ENCODE data around the gene FARP1. TPM values are rescaled to one million over a fixed set of nuclear protein-coding genes. Genes with fewer than 3 reads are reported as not detected.
A peak's percentile ranks its signal among the peaks of the same experiment; 100 is the strongest.

The FARP1 gene
- total and polyA plus RNA-seq, 3 experiments from 2014 or later, result 0.16 to 0.27 (median 0.26) TPM

GRCh38 chr13:98478189-98479129, 335.6 kb downstream of the FARP1 start:
- Mint-ChIP-seq H3K9me3 (no peaks in the 10 kb centered on the region), H3K36me3 (peaks cover 0 to 30% (median 7%) of the 10 kb centered on the region in 3 donors), H3K4me3 (peak overlapping the region; percentile 54 to 76 (median 59)), H3K4me1 (peaks cover 62 to 83% (median 62%) of the 10 kb centered on the region in 3 donors), H3K27me3 (peaks cover 0 to 3% of the 10 kb centered on the region in 2 donors), H3K27ac (peak overlapping the region; percentile 84 to 99 (median 94))
- H3K27me3 ChIP-seq (ENCODE audit: insufficient read depth, low read length, poor library complexity, severe bottlenecking), result no peaks in the 10 kb centered on the region
- DNase-seq, result peak in 1 of 5 donors; percentile 55
- H3K4me1 ChIP-seq (ENCODE audit: insufficient read depth, low read length), result peaks cover 60% of the 10 kb centered on the region
- H3K4me3 ChIP-seq (ENCODE audit: low read length), result no peak overlapping the region
- no peak overlapping the region for H3K27ac ChIP-seq (ENCODE audit: low read depth, low read length)
- ChIA-PET POLR2A (interaction anchor here (0.8 kb wide), 1 partner anchor 98 kb away, joined by 4 read pairs; no protein-coding TSS in a partner anchor), CTCF (interaction anchor here (0.8 kb wide), 1 partner anchor 33 kb away, joined by 3 read pairs; no protein-coding TSS in a partner anchor)
- H3K36me3 ChIP-seq (ENCODE audit: insufficient read depth, low read length), result peaks cover 16% of the 10 kb centered on the region
- no peaks in the 10 kb centered on the region for H3K9me3 ChIP-seq (ENCODE audit: low read length)

- H3K36me3 ChIP-seq (ENCODE audit: insufficient read depth, low read length), result peaks cover 6% of the 10 kb centered on the region
- Mint-ChIP-seq H3K4me3 (no peak overlapping the region), H3K36me3 (peaks cover 0 to 19% (median 5%) of the 10 kb centered on the region in 3 donors), H3K27me3 (peaks cover 0 to 2% of the 10 kb centered on the region in 2 donors), H3K27ac (peak overlapping the region in 7 of 8 donors; percentile 33 to 95 (median 71)), H3K9me3 (no peaks in the 10 kb centered on the region), H3K4me1 (peaks cover 69 to 86% (median 73%) of the 10 kb centered on the region in 3 donors)
- POLR2A ChIA-PET, result no interaction called here
- no peak overlapping the region for H3K4me3 ChIP-seq (ENCODE audit: low read length)
- CTCF ChIA-PET, result interaction anchor here (1.5 kb wide), 1 partner anchor 174 kb away, joined by 5 read pairs; no protein-coding TSS in a partner anchor
- DNase-seq, result no peak
- H3K9me3 ChIP-seq (ENCODE audit: low read length), result no peaks in the 10 kb centered on the region
- H3K27ac ChIP-seq (ENCODE audit: low read depth, low read length), result no peak overlapping the region
- H3K4me1 ChIP-seq (ENCODE audit: insufficient read depth, low read length), result peaks cover 60% of the 10 kb centered on the region
- no peaks in the 10 kb centered on the region for H3K27me3 ChIP-seq (ENCODE audit: insufficient read depth, low read length, poor library complexity, severe bottlenecking)
These were observed 336.7 kb downstream of the FARP1 start for GRCh38 chr13:98479496-98480003.

GRCh38 chr13:98480915-98481877, 338.3 kb downstream of the FARP1 start:
- Mint-ChIP-seq H3K27me3 (peaks cover 0 to 2% of the 10 kb centered on the region in 2 donors), H3K36me3 (peaks cover 0 to 12% (median 5%) of the 10 kb centered on the region in 3 donors), H3K9me3 (no peaks in the 10 kb centered on the region), H3K4me3 (peak overlapping the region in 3 of 7 donors; percentile 16 to 57 (median 45)), H3K4me1 (peaks cover 80 to 95% (median 85%) of the 10 kb centered on the region in 3 donors), H3K27ac (peak overlapping the region; percentile 62 to 100 (median 84))
- DNase-seq, result no peak
- peaks cover 67% of the 10 kb centered on the region for H3K4me1 ChIP-seq (ENCODE audit: insufficient read depth, low read length)
- H3K36me3 ChIP-seq (ENCODE audit: insufficient read depth, low read length), result no peaks in the 10 kb centered on the region
- H3K9me3 ChIP-seq (ENCODE audit: low read length), result no peaks in the 10 kb centered on the region
- H3K27me3 ChIP-seq (ENCODE audit: insufficient read depth, low read length, poor library complexity, severe bottlenecking), result no peaks in the 10 kb centered on the region
- H3K4me3 ChIP-seq (ENCODE audit: low read length), result no peak overlapping the region
- CTCF ChIA-PET, result interaction anchor here (1.2 to 3.0 kb wide), 4 partner anchors 27 to 172 kb away, joined by 3 to 15 read pairs (median 4); no protein-coding TSS in a partner anchor
- no peak overlapping the region for H3K27ac ChIP-seq (ENCODE audit: low read depth, low read length)
- POLR2A ChIA-PET, result no interaction called here

- ChIA-PET POLR2A (interaction anchor here (1.1 kb wide), 1 partner anchor 93 kb away, joined by 3 read pairs; no protein-coding TSS in a partner anchor), CTCF (interaction anchor here (1.2 to 3.0 kb wide), 4 partner anchors 37 to 171 kb away, joined by 4 to 15 read pairs (median 8); no protein-coding TSS in a partner anchor)
- Histone ChIP-seq H3K27ac (ENCODE audit: low read depth, low read length) (no peak overlapping the region), H3K9me3 (ENCODE audit: low read length) (no peaks in the 10 kb centered on the region), H3K27me3 (ENCODE audit: insufficient read depth, low read length, poor library complexity, severe bottlenecking) (no peaks in the 10 kb centered on the region), H3K4me1 (ENCODE audit: insufficient read depth, low read length) (peaks cover 63% of the 10 kb centered on the region), H3K36me3 (ENCODE audit: insufficient read depth, low read length) (no peaks in the 10 kb centered on the region), H3K4me3 (ENCODE audit: low read length) (no peak overlapping the region)
- peak overlapping the region; percentile 29 to 100 (median 70) for H3K27ac Mint-ChIP-seq
- peaks cover 78 to 95% (median 83%) of the 10 kb centered on the region in 3 donors for H3K4me1 Mint-ChIP-seq
- H3K36me3 Mint-ChIP-seq, result peaks cover 0 to 12% (median 7%) of the 10 kb centered on the region in 3 donors
- no peak for DNase-seq
- H3K27me3 Mint-ChIP-seq, result peaks cover 0 to 2% of the 10 kb centered on the region in 2 donors
- no peaks in the 10 kb centered on the region for H3K9me3 Mint-ChIP-seq
- peak overlapping the region in 2 of 7 donors; percentile 20 to 59 for H3K4me3 Mint-ChIP-seq
These were observed 339.9 kb downstream of the FARP1 start for GRCh38 chr13:98482476-98483444.

DNA sequence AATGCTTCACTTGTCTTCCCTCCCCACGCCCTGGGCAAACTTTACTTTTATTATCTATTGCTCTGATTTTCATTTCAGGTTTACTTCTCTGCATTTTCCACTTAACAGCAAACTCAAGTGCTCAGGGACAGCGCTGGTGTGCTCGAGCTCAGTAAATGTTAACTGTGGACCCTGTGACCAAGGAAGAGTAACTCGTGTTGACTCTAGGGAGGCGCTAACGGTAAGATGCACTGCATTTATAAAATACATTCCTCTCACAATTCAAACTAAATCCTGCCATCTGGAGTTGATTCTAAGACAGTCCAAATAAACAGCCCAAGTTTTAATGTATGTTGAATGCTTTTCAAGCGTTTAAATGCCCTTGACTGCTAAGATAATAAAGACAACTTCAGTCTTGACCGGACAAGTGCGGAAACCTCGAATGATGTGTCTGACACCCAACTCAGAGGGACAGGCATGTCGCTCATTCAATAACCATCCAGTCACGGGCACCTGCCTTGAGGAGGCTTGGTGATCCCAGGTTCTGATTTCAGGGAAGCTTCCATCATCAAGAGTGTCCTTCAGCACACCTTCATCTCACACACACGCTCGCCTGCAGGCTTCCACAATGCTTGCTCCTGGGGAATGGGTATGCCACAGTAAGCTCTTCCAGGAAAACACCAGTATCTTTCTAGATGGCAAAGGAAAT, 340.9 kb downstream of the FARP1 start:
- DNase-seq, result no peak
- peaks cover 76 to 94% (median 83%) of the 10 kb centered on the region in 3 donors for H3K4me1 Mint-ChIP-seq
- H3K9me3 Mint-ChIP-seq, result no peaks in the 10 kb centered on the region
- POLR2A ChIA-PET, result interaction anchor here (0.6 to 0.8 kb wide), 3 partner anchors 79 to 458 kb away, joined by 3 to 6 read pairs (median 3); no protein-coding TSS in a partner anchor
- CTCF ChIA-PET, result interaction anchor here (1.2 to 3.0 kb wide), 2 partner anchors 11 to 170 kb away, joined by 4 to 13 read pairs; no protein-coding TSS in a partner anchor
- H3K27me3 Mint-ChIP-seq, result peaks cover 0 to 2% of the 10 kb centered on the region in 2 donors
- Histone ChIP-seq H3K4me1 (ENCODE audit: insufficient read depth, low read length) (peaks cover 53% of the 10 kb centered on the region), H3K27me3 (ENCODE audit: insufficient read depth, low read length, poor library complexity, severe bottlenecking) (no peaks in the 10 kb centered on the region), H3K9me3 (ENCODE audit: low read length) (no peaks in the 10 kb centered on the region), H3K27ac (ENCODE audit: low read depth, low read length) (peak overlapping the region; percentile 8), H3K36me3 (ENCODE audit: insufficient read depth, low read length) (no peaks in the 10 kb centered on the region), H3K4me3 (ENCODE audit: low read length) (no peak overlapping the region)
- H3K36me3 Mint-ChIP-seq, result peaks cover 0 to 12% (median 6%) of the 10 kb centered on the region in 3 donors
- H3K4me3 Mint-ChIP-seq, result peak overlapping the region in 2 of 7 donors; percentile 6 to 9
- peak overlapping the region in 7 of 8 donors; percentile 47 to 100 (median 98) for H3K27ac Mint-ChIP-seq

All from CD8-positive, alpha-beta memory T cell (primary cell).